Body of pancreas (tissue), 4 donors: ENCODE results near the gene DGKI.

Source experiments
- CTCF ChIP-seq, 7 experiments: fragments of 450-650 bp in 4 of 7; fragments of 200-600 bp in 3 of 7; sonication (generic) in 3 of 7; IDR thresholded peaks; one replicate each; pipeline ENCODE4 v1.5.1; 2016 to 2019; ENCODE audit warnings: antibody characterized with exemption in 7 of 7
- POLR2A ChIP-seq, 3 donors: fragments of 450-650 bp; IDR thresholded peaks; one replicate each; pipeline ENCODE4 v1.6.1; 2016; ENCODE audit warnings: antibody characterized with exemption in 3 of 3, mild to moderate bottlenecking in 2 of 3

- TF ChIP-seq POLR2A (IDR thresholded peaks at IDR 0.05) (no peak), CTCF (IDR thresholded peaks at IDR 0.05) (no peak)
These were observed 339.7 kb downstream of the DGKI start for GRCh38 chr7:137507096-137507495.
